SH-SY5Y (cell line): ENCODE results near the gene DCLK1.

Experiments used
- GATA2 ChIP-seq: IDR thresholded peaks from 2 replicates; pipeline ENCODE4 v1.6.1; 2011; ENCODE audit warnings: mild to moderate bottlenecking, low read depth, low read length
- GATA3 ChIP-seq: IDR thresholded peaks from 2 replicates; pipeline ENCODE4 v1.6.1; 2011; ENCODE audit warnings: low read depth, mild to moderate bottlenecking, low read length, moderate library complexity

DCLK1 gene

GRCh38 chr13:36142735-36143134 is 11.6 kb upstream of the DCLK1 start:
- TF ChIP-seq GATA3, result no peak
- TF ChIP-seq GATA2, result no peak

DNA sequence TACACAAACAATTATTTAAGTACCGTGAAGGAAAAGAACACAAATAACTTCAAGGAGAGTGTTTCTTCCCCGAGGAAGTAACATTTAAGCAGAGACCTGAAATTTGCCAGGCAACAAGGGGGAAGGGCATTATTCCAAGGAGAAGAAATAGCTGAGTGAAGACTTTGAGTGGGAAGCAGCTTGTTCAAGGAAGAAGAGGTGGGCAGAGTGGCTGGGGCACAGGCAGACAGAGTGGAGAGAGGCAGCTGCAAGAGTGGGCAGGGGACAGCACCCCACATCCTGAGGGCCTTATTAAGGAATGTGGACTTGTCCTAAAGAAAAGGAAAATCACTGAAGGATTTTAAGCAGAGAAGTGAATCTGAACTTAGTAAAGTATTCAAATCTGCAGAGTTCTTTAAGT is 4.7 kb upstream of the DCLK1 start:
- TF ChIP-seq GATA2, result no peak

DNA sequence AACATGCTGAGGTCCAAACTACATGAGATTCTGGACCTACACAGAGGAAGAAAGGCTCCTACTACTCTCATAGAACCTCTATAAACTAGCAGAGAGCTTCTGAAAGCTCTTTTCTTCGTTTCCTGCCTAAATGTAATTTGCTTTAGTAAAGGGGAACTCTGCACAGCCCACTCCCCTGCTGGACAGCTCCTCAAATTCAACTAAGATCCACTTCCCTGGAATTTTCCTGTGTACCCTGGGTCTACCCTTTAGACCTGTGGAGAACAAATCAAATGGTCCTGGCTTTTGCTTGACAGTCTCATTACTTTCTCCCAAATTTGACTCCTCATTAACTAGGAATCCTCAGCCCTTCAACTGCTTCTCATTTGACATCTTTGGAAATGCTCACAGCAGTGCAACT is 3.5 kb upstream of the DCLK1 start:
- no peak for TF ChIP-seq GATA2
- TF ChIP-seq GATA3, result no peak

DNA sequence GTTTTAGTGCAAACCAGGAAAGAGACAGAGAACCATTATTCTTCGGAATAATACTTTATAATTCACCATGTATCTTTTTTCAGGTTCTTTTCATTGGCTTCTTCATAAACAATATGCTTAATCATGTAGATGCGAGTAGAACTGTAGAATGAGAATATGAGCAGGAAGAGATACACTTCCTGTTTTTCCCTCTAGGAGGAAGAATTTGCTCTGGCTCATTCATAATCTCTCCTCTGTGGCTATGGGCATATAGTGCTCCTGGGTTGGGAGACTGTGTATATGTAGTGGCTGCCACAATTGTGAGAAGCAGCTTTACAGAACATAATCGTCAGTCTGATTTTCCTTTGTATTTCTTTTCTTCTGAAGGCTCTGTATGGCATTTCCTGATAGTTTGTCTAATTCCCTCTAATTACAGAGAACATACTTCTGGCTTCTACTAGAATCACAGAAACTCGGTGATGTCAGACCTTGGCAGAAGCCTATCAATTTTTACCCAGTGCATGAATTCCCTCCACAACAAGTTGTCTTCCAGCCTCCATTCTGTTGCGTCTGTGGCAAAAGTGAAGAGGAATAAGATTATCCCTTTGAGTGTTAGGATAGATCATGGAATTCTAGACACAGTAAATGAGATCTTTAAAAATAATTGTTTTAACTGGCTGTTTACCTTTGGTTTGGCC is 2.9 kb upstream of the DCLK1 start:
- no peak for TF ChIP-seq GATA2
- TF ChIP-seq GATA3, result no peak

- TF ChIP-seq GATA2 (no peak), GATA3 (no peak)
Measured at GRCh38 chr13:36132376-36132775, 1.2 kb upstream of the DCLK1 start.

GRCh38 chr13:36131931-36132297 is 732 bp upstream of the DCLK1 start:
- TF ChIP-seq GATA2 (no peak), GATA3 (no peak)

DNA sequence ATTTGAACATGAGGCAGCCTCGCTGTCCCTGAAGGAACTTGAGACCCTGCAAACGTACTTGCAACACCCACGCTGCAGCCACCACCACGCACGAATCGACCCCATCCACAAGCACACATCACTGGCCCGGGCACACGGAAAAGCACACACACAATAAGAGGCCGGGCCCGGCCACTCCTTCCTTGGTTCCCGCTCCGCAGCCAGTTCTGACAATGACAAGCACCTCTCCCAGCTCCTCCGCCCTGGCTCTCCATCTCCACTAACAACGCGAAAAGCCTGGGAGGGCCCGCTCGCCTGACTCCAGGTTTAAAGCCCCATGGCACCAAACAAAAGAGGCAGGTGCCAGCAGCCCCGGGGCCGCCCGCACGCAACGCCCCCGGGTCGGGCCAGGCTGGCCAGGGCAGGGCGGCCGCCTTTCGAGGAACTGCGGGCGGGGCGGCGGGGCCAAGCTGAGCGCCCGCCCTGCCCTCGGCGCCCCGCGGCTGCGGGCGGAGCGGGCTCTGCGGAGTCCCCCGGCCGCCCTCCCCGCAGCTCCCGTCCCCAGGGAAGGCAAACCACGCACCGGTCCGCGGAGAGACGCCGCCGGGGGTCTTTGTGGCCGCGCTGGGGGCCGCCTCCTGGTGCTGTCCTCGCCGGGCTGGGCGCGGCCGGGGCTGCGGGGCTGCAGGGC is 495 bp downstream of the DCLK1 start:
- TF ChIP-seq GATA3 (no peak), GATA2 (no peak)

- TF ChIP-seq GATA3 (no peak), GATA2 (no peak)
Measured at GRCh38 chr13:36130193-36130551, 1.0 kb downstream of the DCLK1 start.

- no peak for TF ChIP-seq GATA3
- no peak for TF ChIP-seq GATA2
Measured at GRCh38 chr13:36129539-36129938, 1.6 kb downstream of the DCLK1 start.

- no peak for TF ChIP-seq GATA2
- TF ChIP-seq GATA3, result no peak
Measured at GRCh38 chr13:36126491-36126890, 4.7 kb downstream of the DCLK1 start.

DNA sequence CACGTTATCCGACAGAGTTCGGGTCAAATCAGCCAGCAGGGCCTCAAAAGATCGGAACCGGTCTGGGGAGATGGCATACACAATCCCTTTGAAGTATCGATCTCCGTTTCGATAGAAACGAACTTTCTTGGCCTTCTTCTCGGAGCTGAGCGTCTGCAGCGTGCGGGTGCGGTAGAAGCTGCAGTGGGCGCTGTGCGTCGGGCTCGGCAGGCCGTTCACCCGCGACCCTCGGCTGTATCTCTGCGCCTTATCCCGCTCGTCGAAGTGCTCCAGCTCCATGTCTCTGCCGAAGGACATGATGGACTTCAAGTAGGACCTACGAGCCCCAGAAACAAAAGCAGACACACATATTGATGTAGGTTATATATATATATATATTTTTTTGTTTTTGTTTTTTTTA is 5.3 kb downstream of the DCLK1 start:
- TF ChIP-seq GATA3, result no peak
- no peak for TF ChIP-seq GATA2

- no peak for TF ChIP-seq GATA3
- no peak for TF ChIP-seq GATA2
Measured at GRCh38 chr13:36124236-36124822, 6.9 kb downstream of the DCLK1 start.

- TF ChIP-seq GATA3, result no peak
- no peak for TF ChIP-seq GATA2
Measured at GRCh38 chr13:36115306-36115705, 15.9 kb downstream of the DCLK1 start.

DNA sequence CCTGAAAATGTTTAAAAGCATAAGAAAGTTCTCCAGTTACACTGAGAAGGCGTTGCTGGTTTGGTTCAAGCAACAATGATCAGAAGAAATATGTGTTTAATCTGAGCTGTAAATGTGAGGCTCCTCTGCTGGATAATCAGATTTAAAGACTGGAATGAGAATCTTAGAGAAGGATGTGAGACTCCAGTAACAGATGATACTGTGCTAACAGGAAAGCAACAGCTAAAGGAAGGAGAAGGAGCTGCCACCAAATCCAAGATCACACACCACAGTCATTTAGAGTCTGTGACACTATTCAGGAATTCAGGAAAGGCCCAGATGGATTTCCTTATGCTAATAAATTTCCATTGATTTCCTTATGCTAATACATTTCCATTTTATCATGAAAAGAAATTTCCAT is 16.9 kb downstream of the DCLK1 start:
- TF ChIP-seq GATA2, result no peak

DNA sequence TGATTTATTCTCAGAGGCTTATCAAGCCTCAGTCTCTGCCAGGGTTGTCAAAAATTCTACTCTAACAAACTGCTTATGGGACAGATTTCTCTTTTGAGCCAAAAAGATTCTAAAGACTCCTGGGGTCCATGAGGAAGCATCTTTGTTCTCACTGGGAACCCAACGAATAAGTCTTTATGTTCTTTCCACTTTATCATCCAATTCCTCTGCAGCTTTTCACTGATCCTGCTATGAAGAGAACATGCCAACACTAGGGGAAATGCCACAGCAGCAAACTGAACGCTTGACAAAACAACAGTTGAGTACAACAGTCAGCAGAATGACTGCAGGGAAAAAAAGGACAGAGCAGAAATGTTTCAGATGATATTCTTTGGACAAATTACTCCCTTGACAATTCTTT is 22.2 kb downstream of the DCLK1 start:
- TF ChIP-seq GATA2, result no peak
- no peak for TF ChIP-seq GATA3

GRCh38 chr13:36108342-36108741 is 22.8 kb downstream of the DCLK1 start:
- TF ChIP-seq GATA3 (no peak), GATA2 (no peak)
